MCF 10A (cell line): Measurements from ENCODE around the gene PCNX2. TPM values are rescaled to one million over a fixed set of nuclear protein-coding genes. Genes with fewer than 3 reads are reported as not detected.

Experiments
- BruUV-seq: library from RNA; stranded (reverse); fragments of 400-500 nt; replicated peaks from 2 replicates; lab custom pipeline; 2021; lab: Mats Ljungman, UMichigan
- CTCF ChIA-PET: fragments of 300-600 bp; sonication (Branson Sonifier 250); formaldehyde crosslinking; extraction: SDS; loops from one replicate; lab custom pipeline; 2021; ENCODE audit warnings: antibody characterized with exemption, inconsistent platforms; lab: Yijun Ruan, JAX
- POLR2A ChIA-PET: fragments of 300-600, 350-650 bp; sonication (Branson Sonifier 250); formaldehyde crosslinking; extraction: SDS; loops from one replicate; lab custom pipeline; 2020; ENCODE audit warnings: antibody characterized with exemption, inconsistent platforms; lab: Yijun Ruan, JAX
- DNase-seq: peaks from one replicate; pipeline ENCODE4 v3.0.0-alpha.2; 2018; ENCODE audit not compliant: unreplicated experiment
- H3K27ac Mint-ChIP-seq: one replicate; pipeline ENCODE4 v1.8.0; 2022; ENCODE audit warnings: mild to moderate bottlenecking, low read depth, mixed read lengths; ENCODE audit not compliant: unreplicated experiment
- H3K27me3 Mint-ChIP-seq: one replicate; pipeline ENCODE4 v1.8.0; 2022; ENCODE audit warnings: mixed read lengths; ENCODE audit not compliant: insufficient read depth, unreplicated experiment
- H3K36me3 Mint-ChIP-seq: one replicate; pipeline ENCODE4 v1.8.0; 2022; ENCODE audit warnings: mild to moderate bottlenecking, moderate library complexity, mixed read lengths; ENCODE audit not compliant: insufficient read depth, unreplicated experiment
- H3K4me1 Mint-ChIP-seq: one replicate; pipeline ENCODE4 v1.8.0; 2022; ENCODE audit warnings: mixed read lengths; ENCODE audit not compliant: insufficient read depth, unreplicated experiment
- H3K4me3 Mint-ChIP-seq: one replicate; pipeline ENCODE4 v1.8.0; 2022; ENCODE audit warnings: mild to moderate bottlenecking, moderate library complexity, mixed read lengths; ENCODE audit not compliant: unreplicated experiment
- H3K9me3 Mint-ChIP-seq: one replicate; pipeline ENCODE4 v1.8.0; 2022; ENCODE audit warnings: mixed read lengths; ENCODE audit not compliant: unreplicated experiment
- CTCF ChIP-seq: fragments of 200-600 bp; IDR thresholded peaks from one replicate; pipeline ENCODE4 v1.8.0; 2022; ENCODE audit warnings: antibody characterized with exemption, mild to moderate bottlenecking; ENCODE audit not compliant: unreplicated experiment
- intact Hi-C: fragments of 100-400 bp; cut with micrococcal nuclease; formaldehyde crosslinking; loops from 2 replicates; pipeline ENCODE4 v1.14.1; 2022
- total RNA-seq: library from RNA; stranded (reverse); gene quantifications from 2 replicates; pipeline ENCODE4 v1.2.3, GENCODE V29; 2022

PCNX2 gene
- total RNA-seq, 1 experiment from 2014 or later: 80.5 TPM

- peak overlapping the region; percentile 24 for H3K27ac Mint-ChIP-seq
- ChIA-PET CTCF (interaction anchor here (0.5 to 1.1 kb wide), 5 partner anchors 11 to 826 kb away, joined by 3 to 4 read pairs (median 3); no protein-coding TSS in a partner anchor), POLR2A (interaction anchor here (0.6 to 2.9 kb wide), 6 partner anchors 9 to 310 kb away, joined by 3 to 14 read pairs (median 3); no protein-coding TSS in a partner anchor)
- peaks cover 8% of the 10 kb centered on the region for H3K9me3 Mint-ChIP-seq
- no peak overlapping the region for H3K4me3 Mint-ChIP-seq
- no peaks in the 10 kb centered on the region for H3K27me3 Mint-ChIP-seq
- H3K4me1 Mint-ChIP-seq: peaks cover 16% of the 10 kb centered on the region
- DNase-seq: no peak
- intact Hi-C loops: no loop called here
- BruUV-seq: no TSS peak
- peaks cover 100% of the 10 kb centered on the region for H3K36me3 Mint-ChIP-seq
- no peak for TF ChIP-seq CTCF
These were observed 332.5 kb downstream of the PCNX2 start for GRCh38 chr1:232962761-232963745.

- intact Hi-C loops: no loop called here
- ChIA-PET CTCF (interaction anchor here (0.7 kb wide), 1 partner anchor 250 kb away, joined by 3 read pairs; no protein-coding TSS in a partner anchor), POLR2A (interaction anchor here (0.8 kb wide), 1 partner anchor 16 kb away, joined by 6 read pairs; no protein-coding TSS in a partner anchor)
- Mint-ChIP-seq H3K27ac (no peak overlapping the region), H3K36me3 (peaks cover 81% of the 10 kb centered on the region), H3K27me3 (no peaks in the 10 kb centered on the region), H3K9me3 (peaks cover 16% of the 10 kb centered on the region), H3K4me3 (no peak overlapping the region), H3K4me1 (peaks cover 17% of the 10 kb centered on the region)
- no peak for TF ChIP-seq CTCF
- BruUV-seq: no TSS peak
- no peak for DNase-seq
These were observed 337.5 kb downstream of the PCNX2 start for GRCh38 chr1:232958067-232958466.

GRCh38 chr1:232956081-232956480 lies 339.4 kb downstream of the PCNX2 start:
- no peak for DNase-seq
- Mint-ChIP-seq H3K27me3 (no peaks in the 10 kb centered on the region), H3K9me3 (peaks cover 16% of the 10 kb centered on the region), H3K36me3 (peaks cover 67% of the 10 kb centered on the region), H3K4me1 (peaks cover 36% of the 10 kb centered on the region), H3K27ac (no peak overlapping the region), H3K4me3 (no peak overlapping the region)
- POLR2A ChIA-PET: interaction anchor here (1.3 to 1.5 kb wide), 3 partner anchors 9 to 157 kb away, joined by 3 to 4 read pairs (median 4); no protein-coding TSS in a partner anchor
- no TSS peak for BruUV-seq
- TF ChIP-seq CTCF: no peak
- CTCF ChIA-PET: interaction anchor here (0.6 kb wide), 2 partner anchors 206 to 1541 kb away, joined by 3 read pairs; no protein-coding TSS in a partner anchor
- intact Hi-C loops: no loop called here
